ENCODE results near the gene PRKG1. TPM values are rescaled to one million over a fixed set of nuclear protein-coding genes. Genes with fewer than 3 reads are reported as not detected.

Gene PRKG1
- polyA plus RNA-seq, 3 donors = not detected

GRCh38 chr10:52020173-52020572 lies 945.9 kb downstream of the PRKG1 start:
- intact Hi-C loops (cut with micrococcal nuclease) = no loop called here
- Histone ChIP-seq H3K4me2 (replicated peaks; ENCODE audit: extremely low read depth, low read length, poor library complexity, severe bottlenecking) (no peak overlapping the region), H3K27me3 (ENCODE audit: control insufficient read depth in 2 of 2, insufficient read depth in 2 of 2, low read length in 2 of 2) (no peaks in the 10 kb centered on the region), H3K4me3 (replicated peaks in 1 of 3; ENCODE audit: low read depth in 2 of 3, low read length in 3 of 3) (no peak overlapping the region), H4K20me1 (ENCODE audit: insufficient read depth, low read length) (no peaks in the 10 kb centered on the region), H2AFZ (ENCODE audit: insufficient read depth, low read depth, low read length, poor library complexity, severe bottlenecking) (no peak overlapping the region), H3K36me3 (replicated peaks in 1 of 2; ENCODE audit: control insufficient read depth in 1 of 2, insufficient read depth in 2 of 2, low read length in 2 of 2) (no peaks in the 10 kb centered on the region), H3K9me3 (replicated peaks in 1 of 2; ENCODE audit: control insufficient read depth in 1 of 2, insufficient read depth in 1 of 2, low read length in 2 of 2) (peaks cover 0 to 2% of the 10 kb centered on the region in 2 donors), H3K9ac (ENCODE audit: insufficient read depth, low read length, poor library complexity, severe bottlenecking) (no peak overlapping the region), H3K79me2 (ENCODE audit: insufficient read depth, low read length) (no peaks in the 10 kb centered on the region), H3K27ac (ENCODE audit: low read depth in 1 of 2, low read length in 2 of 2) (no peak overlapping the region), H3K4me1 (ENCODE audit: control insufficient read depth in 1 of 2, insufficient read depth in 2 of 2, low read length in 2 of 2) (no peaks in the 10 kb centered on the region)
- no peak for TF ChIP-seq CTCF (IDR thresholded peaks at IDR 0.05)
- DNase-seq = no peak
- Mint-ChIP-seq H3K4me1 (no peaks in the 10 kb centered on the region), H3K36me3 (no peaks in the 10 kb centered on the region), H3K27ac (no peak overlapping the region), H3K9me3 (peaks cover 0 to 8% (median 4%) of the 10 kb centered on the region in 7 donors), H3K27me3 (ENCODE audit: low read depth in 3 of 3) (peaks cover 0 to 3% (median 0%) of the 10 kb centered on the region in 3 donors), H3K4me3 (no peak overlapping the region)
- no CpG with 5 or more reads among the region's 2 CpGs for WGBS (ENCODE audit: insufficient coverage)

GRCh38 chr10:52020702-52021101 lies 946.4 kb downstream of the PRKG1 start:
- peaks cover 0 to 3% (median 0%) of the 10 kb centered on the region in 3 donors for H3K27me3 Mint-ChIP-seq (ENCODE audit: low read depth in 3 of 3)
- intact Hi-C loops (cut with micrococcal nuclease) = no loop called here
- Histone ChIP-seq H3K9me3 (replicated peaks in 1 of 2; ENCODE audit: control insufficient read depth in 1 of 2, insufficient read depth in 1 of 2, low read length in 2 of 2) (no peaks in the 10 kb centered on the region), H3K79me2 (ENCODE audit: insufficient read depth, low read length) (no peaks in the 10 kb centered on the region), H3K27ac (ENCODE audit: low read depth in 1 of 2, low read length in 2 of 2) (no peak overlapping the region), H3K4me3 (replicated peaks in 1 of 3; ENCODE audit: low read depth in 2 of 3, low read length in 3 of 3) (no peak overlapping the region), H3K4me2 (replicated peaks; ENCODE audit: extremely low read depth, low read length, poor library complexity, severe bottlenecking) (no peak overlapping the region), H2AFZ (ENCODE audit: insufficient read depth, low read depth, low read length, poor library complexity, severe bottlenecking) (no peak overlapping the region), H3K36me3 (replicated peaks in 1 of 2; ENCODE audit: control insufficient read depth in 1 of 2, insufficient read depth in 2 of 2, low read length in 2 of 2) (no peaks in the 10 kb centered on the region), H3K4me1 (ENCODE audit: control insufficient read depth in 1 of 2, insufficient read depth in 2 of 2, low read length in 2 of 2) (no peaks in the 10 kb centered on the region), H4K20me1 (ENCODE audit: insufficient read depth, low read length) (no peaks in the 10 kb centered on the region), H3K27me3 (ENCODE audit: control insufficient read depth in 2 of 2, insufficient read depth in 2 of 2, low read length in 2 of 2) (no peaks in the 10 kb centered on the region), H3K9ac (ENCODE audit: insufficient read depth, low read length, poor library complexity, severe bottlenecking) (no peak overlapping the region)
- no peak for TF ChIP-seq CTCF (IDR thresholded peaks at IDR 0.05)
- 67% methylated on average over 2 of the region's 2 CpGs for WGBS (ENCODE audit: insufficient coverage)
- no peaks in the 10 kb centered on the region for H3K36me3 Mint-ChIP-seq
- no peaks in the 10 kb centered on the region for H3K4me1 Mint-ChIP-seq
- H3K4me3 Mint-ChIP-seq = no peak overlapping the region
- H3K9me3 Mint-ChIP-seq = peaks cover 0 to 8% (median 2%) of the 10 kb centered on the region in 7 donors
- DNase-seq = no peak
- H3K27ac Mint-ChIP-seq = no peak overlapping the region
